ENCODE data around the gene SMAP1.

DNA sequence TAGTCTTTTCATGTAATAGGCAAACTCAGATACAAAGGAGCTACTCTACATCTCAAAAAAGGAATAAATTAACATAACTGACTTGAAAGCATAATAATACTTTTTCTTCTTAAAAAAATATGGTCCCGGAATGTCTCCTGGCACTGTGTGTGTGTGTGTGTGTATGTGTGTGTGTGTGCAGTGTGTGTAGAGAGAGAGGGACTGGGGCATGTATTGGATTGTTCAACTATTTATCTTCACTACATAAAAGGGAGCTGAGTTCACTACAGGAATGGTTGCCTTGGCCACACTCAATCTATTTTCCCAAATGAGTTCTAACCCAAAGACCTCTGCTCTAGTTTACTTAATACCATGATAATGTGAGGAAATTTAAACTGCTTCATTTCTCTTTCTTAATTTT, 238.1 kb downstream of the SMAP1 start:
- no peak for TF ChIP-seq EZH2 (IDR thresholded peaks at IDR 0.05; ENCODE audit: borderline replicate concordance, low read depth, low read length, poor library complexity, severe bottlenecking)
- TF ChIP-seq, protein P1, sequence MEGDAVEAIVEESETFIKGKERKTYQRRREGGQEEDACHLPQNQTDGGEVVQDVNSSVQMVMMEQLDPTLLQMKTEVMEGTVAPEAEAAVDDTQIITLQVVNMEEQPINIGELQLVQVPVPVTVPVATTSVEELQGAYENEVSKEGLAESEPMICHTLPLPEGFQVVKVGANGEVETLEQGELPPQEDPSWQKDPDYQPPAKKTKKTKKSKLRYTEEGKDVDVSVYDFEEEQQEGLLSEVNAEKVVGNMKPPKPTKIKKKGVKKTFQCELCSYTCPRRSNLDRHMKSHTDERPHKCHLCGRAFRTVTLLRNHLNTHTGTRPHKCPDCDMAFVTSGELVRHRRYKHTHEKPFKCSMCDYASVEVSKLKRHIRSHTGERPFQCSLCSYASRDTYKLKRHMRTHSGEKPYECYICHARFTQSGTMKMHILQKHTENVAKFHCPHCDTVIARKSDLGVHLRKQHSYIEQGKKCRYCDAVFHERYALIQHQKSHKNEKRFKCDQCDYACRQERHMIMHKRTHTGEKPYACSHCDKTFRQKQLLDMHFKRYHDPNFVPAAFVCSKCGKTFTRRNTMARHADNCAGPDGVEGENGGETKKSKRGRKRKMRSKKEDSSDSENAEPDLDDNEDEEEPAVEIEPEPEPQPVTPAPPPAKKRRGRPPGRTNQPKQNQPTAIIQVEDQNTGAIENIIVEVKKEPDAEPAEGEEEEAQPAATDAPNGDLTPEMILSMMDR (conservative IDR thresholded peaks at IDR 0.05; ENCODE audit: low read depth, low read length), result no peak

Measured in A673 (cell line).